Loucy (cell line): ENCODE data around the gene SPACDR.

Source experiments
- H2AFZ ChIP-seq: fragments of 200-600 bp; sonication (generic); 2 replicates; pipeline ENCODE4 v1.6.0; 2016; ENCODE audit warnings: antibody characterized with exemption, mild to moderate bottlenecking, low read length, moderate library complexity
- H3F3A ChIP-seq: fragments of 200-600 bp; 2 replicates; pipeline ENCODE4 v1.6.0; 2016; ENCODE audit warnings: antibody characterized with exemption, low read depth, mild to moderate bottlenecking
- H3K27me3 ChIP-seq: fragments of 200-600 bp; sonication (generic); 2 replicates; pipeline ENCODE4 v1.6.1; 2014; ENCODE audit warnings: low read length, mild to moderate bottlenecking; ENCODE audit not compliant: insufficient read depth, poor library complexity, severe bottlenecking
- H3K36me3 ChIP-seq: fragments of 200-600 bp; sonication (generic); 2 replicates; pipeline ENCODE4 v1.6.1; 2016; ENCODE audit warnings: low read length; ENCODE audit not compliant: insufficient read depth
- H3K4me1 ChIP-seq: fragments of 200-600 bp; sonication (generic); 2 replicates; pipeline ENCODE4 v1.5.1; 2014; ENCODE audit warnings: low read length, mild to moderate bottlenecking; ENCODE audit not compliant: insufficient read depth, poor library complexity, severe bottlenecking
- H3K4me2 ChIP-seq: fragments of 200-600 bp; sonication (generic); 2 replicates; pipeline ENCODE4 v1.6.0; 2014; ENCODE audit warnings: antibody characterized with exemption, low read length, low read depth, mild to moderate bottlenecking; ENCODE audit not compliant: poor library complexity, severe bottlenecking
- H3K4me3 ChIP-seq: fragments of 200-600 bp; sonication (generic); 2 replicates; pipeline ENCODE4 v1.5.1; 2014; ENCODE audit warnings: low read length, mild to moderate bottlenecking, mixed read lengths; ENCODE audit not compliant: poor library complexity, severe bottlenecking
- H3K79me2 ChIP-seq: fragments of 200-600 bp; sonication (generic); 2 replicates; pipeline ENCODE4 v1.6.1; 2014; ENCODE audit warnings: low read length; ENCODE audit not compliant: insufficient read depth
- H3K9ac ChIP-seq: fragments of 200-600 bp; sonication (generic); 2 replicates; pipeline ENCODE4 v1.6.0; 2014; ENCODE audit warnings: mild to moderate bottlenecking, low read depth, low read length, moderate library complexity; ENCODE audit not compliant: poor library complexity, severe bottlenecking
- H3K9me2 ChIP-seq: fragments of 200-600 bp; sonication (generic); replicated peaks from 2 replicates; pipeline ENCODE4 v1.6.1; 2016; ENCODE audit warnings: low read depth, low read length, mixed read lengths
- H3K9me3 ChIP-seq: fragments of 200-600 bp; sonication (generic); 2 replicates; pipeline ENCODE4 v1.6.1; 2014; ENCODE audit warnings: mild to moderate bottlenecking, antibody characterized with exemption, low read length, low read depth; ENCODE audit not compliant: insufficient read depth
- H4K20me1 ChIP-seq: fragments of 200-600 bp; sonication (generic); 2 replicates; pipeline ENCODE4 v1.6.0; 2014; ENCODE audit warnings: antibody characterized with exemption, low read length, mild to moderate bottlenecking; ENCODE audit not compliant: insufficient read depth, poor library complexity, severe bottlenecking
- EZH2phosphoT487 ChIP-seq: fragments of 200-600 bp; IDR thresholded peaks from 2 replicates; pipeline ENCODE4 v1.6.1; 2018; ENCODE audit warnings: antibody characterized with exemption, mild to moderate bottlenecking, moderate library complexity, borderline replicate concordance
- TF ChIP-seq, protein P1 (sequence below): fragments of 200-600 bp; sonication (generic); conservative IDR thresholded peaks from 2 replicates; pipeline ENCODE4 v1.5.1; 2014; ENCODE audit warnings: mild to moderate bottlenecking, antibody characterized with exemption, low read length

Gene SPACDR

DNA sequence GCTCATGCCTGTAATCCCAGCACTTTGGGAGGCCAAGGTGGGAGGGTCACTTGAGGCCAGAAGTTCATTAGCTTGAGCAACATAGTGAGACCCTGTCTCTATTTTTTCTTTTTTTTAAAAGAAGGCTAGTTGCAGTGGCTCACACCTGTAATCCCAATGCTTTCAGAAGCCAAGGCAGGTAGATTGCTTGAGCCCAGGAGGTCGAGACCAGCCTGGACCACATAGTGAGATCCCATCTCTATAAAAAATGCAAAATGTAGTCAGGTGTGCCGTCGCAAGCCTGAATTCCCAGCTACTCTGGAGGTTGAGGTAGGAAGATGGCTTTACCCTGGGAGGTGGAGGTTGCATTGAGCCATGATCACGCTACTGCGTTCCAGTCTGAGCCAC lies 27.1 kb upstream of the SPACDR start:
- H3K36me3 ChIP-seq, result no peaks in the 10 kb centered on the region
- H3K9ac ChIP-seq, result no peak overlapping the region
- no peaks in the 10 kb centered on the region for H3K27me3 ChIP-seq
- H3F3A ChIP-seq, result no peaks in the 10 kb centered on the region
- no peaks in the 10 kb centered on the region for H4K20me1 ChIP-seq
- no peak overlapping the region for H2AFZ ChIP-seq
- no peak overlapping the region for H3K4me3 ChIP-seq
- no peaks in the 10 kb centered on the region for H3K4me1 ChIP-seq
- H3K9me2 ChIP-seq, result no peaks in the 10 kb centered on the region
- TF ChIP-seq EZH2phosphoT487, result no peak
- TF ChIP-seq, protein P1, sequence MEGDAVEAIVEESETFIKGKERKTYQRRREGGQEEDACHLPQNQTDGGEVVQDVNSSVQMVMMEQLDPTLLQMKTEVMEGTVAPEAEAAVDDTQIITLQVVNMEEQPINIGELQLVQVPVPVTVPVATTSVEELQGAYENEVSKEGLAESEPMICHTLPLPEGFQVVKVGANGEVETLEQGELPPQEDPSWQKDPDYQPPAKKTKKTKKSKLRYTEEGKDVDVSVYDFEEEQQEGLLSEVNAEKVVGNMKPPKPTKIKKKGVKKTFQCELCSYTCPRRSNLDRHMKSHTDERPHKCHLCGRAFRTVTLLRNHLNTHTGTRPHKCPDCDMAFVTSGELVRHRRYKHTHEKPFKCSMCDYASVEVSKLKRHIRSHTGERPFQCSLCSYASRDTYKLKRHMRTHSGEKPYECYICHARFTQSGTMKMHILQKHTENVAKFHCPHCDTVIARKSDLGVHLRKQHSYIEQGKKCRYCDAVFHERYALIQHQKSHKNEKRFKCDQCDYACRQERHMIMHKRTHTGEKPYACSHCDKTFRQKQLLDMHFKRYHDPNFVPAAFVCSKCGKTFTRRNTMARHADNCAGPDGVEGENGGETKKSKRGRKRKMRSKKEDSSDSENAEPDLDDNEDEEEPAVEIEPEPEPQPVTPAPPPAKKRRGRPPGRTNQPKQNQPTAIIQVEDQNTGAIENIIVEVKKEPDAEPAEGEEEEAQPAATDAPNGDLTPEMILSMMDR, result no peak
- H3K4me2 ChIP-seq, result no peak overlapping the region
- H3K79me2 ChIP-seq, result no peaks in the 10 kb centered on the region
- H3K9me3 ChIP-seq, result no peaks in the 10 kb centered on the region

DNA sequence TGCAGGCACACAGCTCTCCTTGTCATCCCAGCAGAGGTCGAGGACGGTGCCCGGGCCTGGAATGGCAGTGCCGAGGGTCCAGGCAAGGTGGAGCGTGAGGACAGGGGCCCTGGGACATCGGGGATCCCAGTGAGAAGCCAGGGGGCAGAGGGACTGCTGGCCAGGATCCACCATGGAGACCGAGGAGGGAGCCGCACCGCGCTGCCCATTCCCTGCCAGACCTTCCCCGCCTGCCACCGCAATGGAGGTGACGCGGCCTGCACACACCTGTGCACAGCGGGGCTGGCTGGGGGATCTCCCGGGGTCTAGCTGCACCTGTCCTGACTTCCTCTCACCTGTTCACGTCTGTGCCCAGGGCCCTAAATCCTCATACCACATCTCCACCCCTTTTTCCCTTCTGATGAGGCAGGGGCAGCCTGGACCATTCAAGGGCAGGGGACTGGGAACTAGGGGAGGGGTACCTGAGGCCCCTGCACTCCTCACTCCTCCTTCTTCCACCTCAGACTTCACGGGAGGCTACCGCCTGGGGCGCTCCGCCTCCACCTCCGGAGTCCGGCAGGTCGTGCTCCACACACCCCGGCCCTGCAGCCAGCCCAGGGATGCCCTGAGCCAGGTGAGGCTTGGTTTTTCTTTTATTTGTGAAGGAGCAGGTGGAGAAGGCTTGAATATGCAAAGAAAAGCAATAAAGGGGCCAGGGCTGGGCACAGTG lies 26.6 kb upstream of the SPACDR start:
- Histone ChIP-seq H3F3A (no peaks in the 10 kb centered on the region), H2AFZ (no peak overlapping the region), H3K9me3 (no peaks in the 10 kb centered on the region), H3K9me2 (no peaks in the 10 kb centered on the region), H3K36me3 (no peaks in the 10 kb centered on the region), H4K20me1 (no peaks in the 10 kb centered on the region), H3K4me2 (no peak overlapping the region), H3K4me1 (no peaks in the 10 kb centered on the region), H3K4me3 (no peak overlapping the region), H3K27me3 (no peaks in the 10 kb centered on the region), H3K9ac (no peak overlapping the region), H3K79me2 (no peaks in the 10 kb centered on the region)
- TF ChIP-seq, protein P1, result no peak
- TF ChIP-seq EZH2phosphoT487, result no peak

DNA sequence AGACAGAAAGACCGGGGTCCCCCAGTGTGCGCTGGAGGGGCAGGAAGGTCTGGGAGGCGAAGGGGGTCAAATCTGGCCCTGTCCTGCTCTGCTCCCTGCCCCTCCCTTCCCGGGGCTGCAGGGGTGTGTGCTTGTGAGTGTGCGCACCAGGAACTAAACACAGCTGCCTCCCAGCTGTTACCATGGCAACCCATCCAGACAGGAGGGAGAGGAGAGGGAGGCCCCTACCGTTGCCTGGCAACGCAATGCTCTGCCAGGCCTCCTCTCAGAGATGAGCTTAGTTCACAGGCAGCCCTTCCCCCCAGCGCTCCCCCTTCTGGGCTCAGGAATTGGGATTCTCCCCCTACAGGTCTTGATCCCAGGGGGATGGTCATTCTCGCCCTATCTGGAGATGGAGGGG lies 25.8 kb upstream of the SPACDR start:
- H3K9me2 ChIP-seq, result no peaks in the 10 kb centered on the region
- no peak overlapping the region for H3K4me3 ChIP-seq
- H4K20me1 ChIP-seq, result no peaks in the 10 kb centered on the region
- no peak for TF ChIP-seq EZH2phosphoT487
- TF ChIP-seq, protein P1, result no peak
- no peaks in the 10 kb centered on the region for H3K27me3 ChIP-seq
- H3F3A ChIP-seq, result no peaks in the 10 kb centered on the region
- no peaks in the 10 kb centered on the region for H3K36me3 ChIP-seq
- no peaks in the 10 kb centered on the region for H3K4me1 ChIP-seq
- H2AFZ ChIP-seq, result no peak overlapping the region
- H3K9me3 ChIP-seq, result no peaks in the 10 kb centered on the region
- no peaks in the 10 kb centered on the region for H3K79me2 ChIP-seq
- H3K4me2 ChIP-seq, result no peak overlapping the region
- H3K9ac ChIP-seq, result no peak overlapping the region
